ENCODE measurements around the gene OR13F1. TPM values are rescaled to one million over a fixed set of nuclear protein-coding genes. Genes with fewer than 3 reads are reported as not detected.

Gene OR13F1
- total RNA-seq, 3 donors from 2014 or later (not counting 1 experiment from before 2014, with no cell fraction given) = not detected

Other genes with a start within 250 kb of the OR13F1 start
- gene OR13C4, start 22.9 kb downstream of the OR13F1 start, total RNA-seq = not detected
- gene OR13C3, start 32.6 kb downstream of the OR13F1 start, total RNA-seq = not detected
- not detected for gene OR13C8, start 64.9 kb downstream of the OR13F1 start, total RNA-seq
- not detected for gene OR13C5, start 95.2 kb downstream of the OR13F1 start, total RNA-seq
- not detected for gene OR13C2, start 101.4 kb downstream of the OR13F1 start, total RNA-seq
- not detected for gene OR13C9, start 113.9 kb downstream of the OR13F1 start, total RNA-seq
- not detected for gene OR13D1, start 190.3 kb downstream of the OR13F1 start, total RNA-seq
- 10 to 100 TPM in 1 of 3 donors, 1 to 10 TPM in 2; 9.0 to 11.2 (median 9.8) TPM for gene NIPSNAP3A, start 243.4 kb downstream of the OR13F1 start, total RNA-seq